Inflammatory macrophage treated with lipopolysaccharide for 4 hours (primary cell): Measurements from ENCODE around the gene DRC1.

ENCODE experiments used
- DNase-seq: peaks from one replicate; pipeline ENCODE4 v3.0.0-alpha.2; 2020

DRC1 gene

DNA sequence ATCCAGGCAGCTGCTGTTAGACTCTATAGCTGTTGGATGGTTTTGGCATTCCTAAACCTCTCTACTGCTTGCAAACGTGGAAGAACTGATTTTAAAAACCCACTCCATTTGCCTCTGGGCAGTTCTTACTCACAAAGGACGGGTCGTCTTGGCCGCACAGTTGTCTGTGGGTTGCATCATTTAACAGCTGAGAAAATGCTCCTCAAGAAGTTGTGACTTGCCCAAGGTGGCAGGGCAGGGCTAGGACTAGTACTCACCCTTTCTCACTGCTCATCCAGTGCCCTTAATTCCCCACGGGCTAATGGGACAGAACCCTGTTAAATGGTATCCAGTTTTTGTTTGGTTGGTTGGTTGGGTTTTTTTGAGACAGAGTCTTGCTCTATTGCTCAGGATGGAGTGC, 997 bp upstream of the DRC1 start:
- no peak for DNase-seq

DNA sequence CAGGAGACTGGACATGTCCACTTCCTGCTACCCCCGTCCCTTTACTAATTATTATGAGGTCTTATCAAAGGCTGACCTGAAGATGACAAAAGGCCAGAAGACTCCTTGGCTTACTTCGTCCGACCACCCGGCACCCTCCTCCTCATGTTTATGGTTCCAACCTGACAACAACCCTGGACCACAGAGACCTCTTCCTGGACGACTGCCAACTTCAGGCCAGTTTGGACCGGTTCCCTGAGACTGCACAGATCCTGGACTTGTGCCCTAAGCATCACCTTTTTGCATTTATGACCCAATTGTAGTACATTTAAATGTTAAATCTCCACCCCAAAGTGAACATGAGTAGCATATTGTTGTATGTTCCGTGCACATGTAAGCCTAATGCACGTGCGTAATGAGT, 5.8 kb downstream of the DRC1 start:
- no peak for DNase-seq

DNA sequence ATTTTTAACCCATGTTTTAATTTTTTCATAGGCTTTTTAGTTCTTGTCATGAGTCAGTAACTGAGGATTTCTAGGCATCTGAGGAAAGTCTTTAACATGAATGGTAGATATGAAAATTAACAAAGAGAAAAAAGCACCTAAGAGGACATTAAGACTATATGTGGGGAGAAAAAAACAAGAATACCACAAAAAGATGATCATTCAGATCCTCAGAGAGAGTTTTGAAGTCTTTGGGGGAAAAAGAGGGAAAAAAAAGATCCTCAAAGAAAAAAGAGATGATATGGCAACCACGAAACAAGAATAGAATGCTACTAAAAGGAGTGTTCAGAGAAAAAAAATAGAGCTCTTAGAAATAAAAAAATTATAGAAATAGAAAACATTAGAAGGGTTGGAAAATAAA, 8.1 kb downstream of the DRC1 start:
- DNase-seq: no peak

DNA sequence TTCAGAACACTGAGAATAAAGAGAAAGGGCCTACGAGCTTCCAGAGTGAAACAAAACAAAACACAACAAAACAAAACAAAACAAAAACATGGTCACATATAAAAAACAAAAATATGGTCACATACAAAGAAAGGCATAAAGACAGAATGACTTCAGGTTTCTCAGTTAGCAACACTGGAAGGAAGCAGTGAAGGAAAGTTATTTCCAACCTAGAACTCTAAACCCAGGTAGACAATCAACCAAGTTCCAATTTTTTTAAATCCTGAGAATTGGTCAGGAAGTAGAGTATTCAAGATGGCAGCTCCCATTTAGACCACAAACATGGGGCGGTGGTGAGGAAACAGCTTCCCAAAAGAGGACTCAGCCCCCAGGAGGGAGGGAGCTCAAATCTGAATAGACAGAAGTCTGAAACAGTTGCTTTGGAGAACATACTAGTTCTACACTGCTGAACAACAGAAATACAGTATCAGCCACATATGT, 9.1 kb downstream of the DRC1 start:
- peak; percentile 29 for DNase-seq

DNA sequence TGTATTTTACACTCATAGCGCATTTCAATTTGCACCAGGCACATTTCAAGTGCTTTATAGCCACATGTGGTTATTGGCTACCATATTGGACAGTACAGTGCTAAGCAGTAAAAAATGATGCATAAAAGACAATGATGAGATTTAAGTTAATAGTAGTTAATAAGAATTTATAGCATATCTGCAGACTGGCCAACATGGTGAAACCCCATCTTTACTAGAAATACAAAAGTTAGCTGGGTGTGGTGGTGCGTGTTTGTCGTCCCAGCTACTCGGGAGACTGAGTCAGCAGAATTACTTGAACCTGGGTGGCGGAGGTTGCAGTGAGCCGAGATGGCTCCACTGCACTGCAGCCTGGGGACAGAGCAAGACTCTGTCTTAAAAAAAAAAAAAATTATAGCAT, 9.7 kb downstream of the DRC1 start:
- DNase-seq: no peak

DNA sequence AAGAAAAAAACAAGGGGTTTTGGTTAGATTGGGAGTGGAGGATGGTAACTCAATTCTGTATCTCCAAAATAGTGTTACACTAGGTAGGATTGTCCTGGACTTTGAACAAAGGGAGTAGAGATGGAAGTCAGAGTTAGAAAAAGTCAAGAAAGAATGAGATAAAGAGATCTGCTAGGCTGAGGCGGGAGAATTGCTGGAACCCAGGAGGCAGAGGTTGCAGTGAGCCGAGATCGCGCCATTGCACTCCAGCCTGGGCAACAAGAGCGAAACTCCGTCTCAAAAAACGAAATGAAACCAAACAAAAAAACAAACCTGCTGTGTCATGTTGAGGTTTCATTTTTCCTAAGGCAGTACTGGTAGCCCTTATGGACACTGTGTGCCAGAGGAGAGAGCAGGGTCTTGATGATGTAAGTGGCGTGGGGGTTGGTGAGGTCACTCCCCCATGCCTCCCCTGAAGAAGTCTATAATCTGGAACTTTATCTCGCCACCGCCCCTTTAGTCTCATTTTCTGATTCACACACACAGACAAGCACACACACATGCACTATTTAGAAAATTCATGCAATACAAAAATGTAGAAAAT, 10.5 kb downstream of the DRC1 start:
- DNase-seq: peak; percentile 97

DNA sequence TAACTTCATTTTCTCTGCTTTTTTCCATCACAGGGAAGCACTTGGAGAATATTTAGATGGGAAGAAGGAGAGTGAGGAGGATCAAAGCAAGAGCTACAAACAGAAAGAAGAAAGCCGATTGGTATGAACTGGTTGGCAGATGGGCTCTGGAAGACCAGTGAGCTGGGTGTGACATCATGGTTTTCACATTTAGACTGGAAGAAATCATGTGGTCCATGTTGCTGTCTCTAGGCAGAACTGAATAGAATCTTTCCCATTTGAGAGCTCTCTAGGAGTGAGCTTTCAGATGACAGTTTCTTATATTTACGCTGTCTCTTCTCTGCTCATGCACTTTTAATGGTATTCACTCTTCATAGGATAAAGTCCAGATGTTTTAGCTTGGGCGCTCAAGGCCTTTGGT, 12.6 kb downstream of the DRC1 start:
- peak; percentile 65 for DNase-seq

DNA sequence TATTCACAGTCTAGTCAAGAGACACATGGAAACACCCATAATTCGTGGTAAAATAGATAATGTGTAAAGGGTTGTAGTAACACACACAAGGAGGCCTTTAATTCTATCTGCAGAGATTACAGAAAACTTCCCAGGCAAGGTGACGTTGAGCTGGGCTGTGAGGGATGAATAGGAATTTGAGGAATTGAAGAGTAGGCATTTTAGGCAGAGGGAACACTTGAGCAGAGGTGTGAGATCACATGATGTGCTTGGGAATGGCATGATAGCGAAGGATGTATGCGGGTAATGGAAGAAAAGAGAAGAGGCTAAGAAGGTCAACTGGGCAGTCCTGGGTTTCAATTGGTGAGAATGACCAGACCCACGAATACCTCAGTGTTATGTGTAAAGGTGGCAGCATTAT, 20.2 kb downstream of the DRC1 start:
- no peak for DNase-seq

DNA sequence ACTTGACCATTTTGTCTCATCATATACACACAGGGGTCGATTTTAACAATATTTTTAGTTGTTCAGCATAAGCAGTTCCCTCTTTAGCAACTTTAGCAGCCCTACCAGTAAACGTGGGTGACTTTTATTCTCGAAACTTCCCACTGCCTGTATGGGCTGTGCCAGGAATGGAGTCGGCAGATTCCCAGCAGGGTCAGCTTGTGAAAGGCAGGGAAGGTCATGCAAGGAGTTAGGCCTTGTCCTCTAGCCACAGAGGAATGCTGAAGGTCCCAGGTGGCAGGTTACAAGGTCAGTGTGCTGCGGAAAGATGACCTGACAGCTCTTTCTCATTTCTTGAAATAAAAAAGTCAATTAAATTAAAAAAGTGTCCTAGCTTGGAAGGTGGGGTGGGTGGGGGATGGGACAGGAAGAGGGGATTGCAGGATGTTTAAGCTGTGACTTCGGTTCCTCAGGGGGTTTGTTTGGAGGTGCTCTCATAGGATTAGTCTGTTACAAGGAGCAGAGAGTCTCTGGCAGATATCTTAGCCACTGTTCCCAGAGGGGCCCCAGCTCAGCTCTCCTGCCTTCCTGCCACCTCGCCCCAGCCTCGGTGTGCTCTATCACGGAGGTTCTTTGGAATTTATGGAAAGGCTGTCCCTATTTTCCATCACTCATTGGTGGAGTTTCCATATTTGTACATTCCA, 21.4 kb downstream of the DRC1 start:
- DNase-seq: no peak

DNA sequence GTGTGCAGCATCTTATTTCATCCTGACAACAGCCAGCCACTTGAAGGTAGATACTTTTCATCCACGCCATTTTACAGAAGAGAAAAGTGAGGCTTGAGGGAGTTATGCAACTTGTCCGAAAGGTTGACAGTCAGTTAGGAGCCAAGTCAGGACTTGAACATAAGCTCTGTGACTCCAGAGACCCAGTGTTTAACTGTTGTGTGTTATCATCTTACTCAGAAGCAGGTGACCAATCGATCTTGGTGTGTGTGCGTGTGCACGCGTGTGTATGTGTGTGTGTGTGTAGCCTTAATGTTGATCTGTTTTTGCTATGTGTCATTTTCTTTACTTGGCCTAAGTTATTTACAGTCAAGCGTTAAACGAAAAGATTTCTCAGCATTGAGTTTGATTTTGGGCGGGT, 22.0 kb downstream of the DRC1 start:
- no peak for DNase-seq

DNA sequence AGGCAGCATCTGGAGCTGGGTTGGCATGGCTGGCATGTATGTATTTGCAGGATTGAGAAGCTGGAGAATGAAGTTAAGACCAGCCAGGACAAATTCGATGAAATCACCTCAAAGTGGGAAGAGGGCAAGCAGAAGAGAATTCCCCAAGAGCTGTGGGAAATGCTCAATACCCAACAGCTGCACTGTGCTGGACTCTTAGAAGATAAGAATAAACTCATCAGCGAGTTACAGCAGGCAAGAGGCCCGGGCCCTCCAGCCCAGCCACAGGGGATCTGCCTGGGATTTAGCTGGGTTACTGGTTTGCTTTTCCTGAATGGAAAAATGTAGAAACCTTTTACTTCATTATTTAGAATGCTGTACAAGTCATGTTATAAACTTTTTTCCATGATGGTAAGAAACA, 22.5 kb downstream of the DRC1 start:
- no peak for DNase-seq

DNA sequence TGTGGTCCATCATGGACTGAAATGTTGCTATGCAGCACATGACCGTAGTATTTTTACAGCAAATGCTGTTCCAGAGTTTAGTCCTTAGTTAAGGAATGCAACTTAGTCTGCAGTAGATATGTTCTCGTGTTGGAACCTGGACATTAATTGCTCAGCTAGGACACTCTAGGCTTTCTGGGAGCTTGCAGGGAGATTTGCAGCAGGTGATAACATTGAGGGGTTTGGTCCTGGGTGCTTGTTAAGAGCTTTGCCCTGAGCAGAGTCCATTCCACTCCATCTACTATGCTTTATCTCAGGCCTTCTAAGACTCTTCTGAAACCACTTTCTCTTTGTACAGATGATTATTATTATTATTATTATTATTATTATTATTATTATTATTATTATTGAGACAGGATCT, 27.1 kb downstream of the DRC1 start:
- no peak for DNase-seq

DNA sequence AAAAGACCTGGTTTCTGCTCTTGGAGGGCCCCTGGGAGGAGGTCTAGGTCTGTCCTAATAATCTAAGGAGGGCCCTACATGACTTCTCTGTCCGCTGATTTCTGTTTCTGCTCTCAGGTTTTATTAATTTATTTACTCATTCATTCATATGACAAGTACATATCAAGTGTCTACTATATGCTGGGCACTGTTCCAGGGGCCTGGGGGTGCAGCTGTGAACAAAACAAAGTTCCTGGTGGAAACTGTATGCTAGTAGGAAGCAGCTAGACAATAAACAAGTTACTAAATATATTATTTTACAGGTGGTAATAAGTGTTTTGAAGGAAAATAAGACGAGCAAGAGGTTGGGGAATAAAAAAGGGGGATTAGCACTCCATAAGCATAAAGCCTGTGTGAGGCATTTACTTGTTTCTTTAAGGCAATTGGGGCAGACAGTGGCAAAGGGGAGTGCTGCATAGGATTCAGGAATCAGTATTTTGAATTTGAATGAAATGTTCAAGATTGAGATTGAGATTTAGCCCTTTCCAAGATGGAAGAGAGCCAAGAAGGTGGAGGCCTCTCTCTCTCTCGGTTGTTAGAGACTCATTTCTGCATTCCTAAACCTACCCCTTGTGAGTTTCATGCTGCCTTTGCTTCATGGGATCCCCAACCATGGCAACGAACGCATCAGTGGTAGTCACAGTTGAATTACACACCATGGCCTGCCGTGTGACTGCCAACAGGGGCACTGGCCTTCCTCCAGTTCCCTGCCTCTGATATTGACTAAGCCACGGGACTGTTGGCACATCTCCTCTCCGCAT, 28.3 kb downstream of the DRC1 start:
- no peak for DNase-seq

DNA sequence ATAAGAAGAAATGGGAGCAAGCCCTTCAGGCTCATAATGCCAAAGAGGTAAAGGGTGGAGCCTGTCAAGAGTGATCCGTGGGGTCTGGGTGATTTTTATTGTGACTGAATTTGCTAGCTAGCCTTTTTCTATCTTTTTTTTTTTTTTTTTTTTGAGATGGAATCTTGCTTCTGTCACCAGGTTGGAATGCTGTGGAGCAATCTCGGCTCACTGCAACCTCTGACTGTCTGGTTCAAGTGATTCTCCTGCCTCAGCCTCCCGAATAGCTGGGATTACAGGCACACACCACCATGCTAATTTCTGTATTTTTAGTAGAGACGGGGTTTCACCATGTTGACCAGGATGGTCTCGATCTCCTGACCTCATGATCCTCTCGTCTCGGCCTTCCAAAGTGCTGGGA, 29.1 kb downstream of the DRC1 start:
- no peak for DNase-seq

DNA sequence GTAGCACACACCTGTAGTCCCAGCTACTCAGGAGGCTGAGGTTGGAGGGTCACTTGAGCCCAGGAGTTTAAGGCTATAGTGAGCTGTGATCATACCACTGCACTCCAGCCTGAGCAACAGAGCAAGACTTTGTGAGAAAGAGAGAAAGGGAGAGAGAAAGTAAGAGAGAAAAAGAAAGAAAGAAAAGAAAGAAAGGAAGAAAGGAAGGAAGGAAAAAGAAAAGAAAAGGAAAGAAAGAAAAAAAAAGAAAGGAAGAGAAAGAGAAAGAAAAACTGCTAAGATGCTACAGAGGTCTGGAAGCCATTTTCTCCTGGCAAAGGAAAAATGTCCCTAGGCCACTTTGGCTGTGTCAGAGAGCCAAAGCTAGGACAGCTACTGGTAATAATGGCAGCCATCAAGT, 30.6 kb downstream of the DRC1 start:
- DNase-seq: no peak

DNA sequence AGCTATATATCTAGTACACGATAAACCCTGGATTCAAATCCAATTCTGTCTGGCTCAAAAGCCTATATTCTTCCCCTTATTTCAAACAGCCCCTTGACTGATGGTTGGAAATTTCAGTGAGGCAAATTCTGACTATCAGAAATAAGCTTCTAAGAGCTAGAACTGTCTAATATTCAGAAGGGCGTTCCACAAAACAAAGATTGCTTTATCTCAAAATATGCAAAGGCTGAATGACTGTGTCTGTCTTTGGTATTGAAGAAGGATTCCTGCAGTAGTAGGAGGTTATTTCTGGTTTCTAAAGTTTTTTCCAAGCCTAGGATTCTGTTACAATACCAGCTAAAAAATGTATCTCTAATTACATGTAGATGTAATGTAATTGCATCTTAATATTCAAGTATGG, 31.1 kb downstream of the DRC1 start:
- DNase-seq: no peak

DNA sequence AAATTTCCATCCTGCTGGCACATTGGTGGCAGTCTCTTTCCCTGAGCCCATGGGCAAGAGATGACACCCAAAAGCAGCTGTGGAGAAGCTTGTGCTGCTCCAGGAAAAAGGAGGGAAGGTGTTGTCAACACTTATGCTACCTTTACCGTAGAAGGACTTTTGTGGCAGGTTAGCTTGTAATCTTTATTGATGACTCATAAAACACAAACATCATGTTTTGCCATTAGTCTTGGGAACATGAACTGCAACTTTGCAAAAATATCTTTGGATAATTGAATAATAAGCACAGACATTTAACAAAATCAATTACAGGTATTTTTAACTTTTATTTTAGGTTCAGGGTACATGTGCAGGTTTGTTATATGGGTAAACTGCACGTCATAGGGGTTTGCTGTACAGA, 33.4 kb downstream of the DRC1 start:
- DNase-seq: no peak

DNA sequence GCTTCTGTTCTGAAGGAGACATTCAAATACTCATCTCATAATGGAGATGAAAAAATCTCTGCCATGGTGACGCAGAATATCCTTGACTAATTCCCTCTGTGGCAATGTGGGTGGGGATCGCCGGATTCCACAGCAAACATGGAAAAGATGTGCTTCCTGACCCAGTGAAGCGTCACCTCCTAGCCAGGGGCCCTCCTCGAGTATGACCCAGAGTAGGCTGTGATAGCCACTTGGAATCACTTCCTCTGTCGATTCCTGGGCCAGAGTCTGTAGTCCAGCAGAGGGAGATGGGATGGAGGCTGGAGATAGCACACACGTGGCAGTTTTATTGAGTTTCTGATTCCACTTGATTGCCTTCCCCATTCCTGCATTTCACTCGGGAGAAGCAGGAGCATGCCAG, 36.8 kb downstream of the DRC1 start:
- DNase-seq: no peak

DNA sequence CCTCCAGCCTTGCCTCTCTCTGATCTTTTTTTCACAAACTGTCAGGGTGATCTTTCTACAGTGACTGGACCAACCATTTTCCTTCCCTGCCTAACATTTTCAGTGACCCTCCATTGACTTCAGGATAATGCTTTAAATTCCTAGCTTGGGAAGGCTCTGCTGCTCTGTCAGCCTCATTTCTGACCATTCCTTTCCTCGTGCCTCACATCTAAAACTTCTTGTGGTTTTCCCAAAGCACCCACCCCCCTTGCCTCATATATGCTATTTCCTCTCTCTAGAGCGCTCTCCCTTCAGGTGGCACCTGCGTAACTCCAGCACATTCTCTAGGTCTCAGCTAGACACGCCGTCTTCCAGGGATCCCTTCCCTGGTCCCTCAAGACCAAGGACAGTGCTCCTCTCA, 37.2 kb downstream of the DRC1 start:
- no peak for DNase-seq

DNA sequence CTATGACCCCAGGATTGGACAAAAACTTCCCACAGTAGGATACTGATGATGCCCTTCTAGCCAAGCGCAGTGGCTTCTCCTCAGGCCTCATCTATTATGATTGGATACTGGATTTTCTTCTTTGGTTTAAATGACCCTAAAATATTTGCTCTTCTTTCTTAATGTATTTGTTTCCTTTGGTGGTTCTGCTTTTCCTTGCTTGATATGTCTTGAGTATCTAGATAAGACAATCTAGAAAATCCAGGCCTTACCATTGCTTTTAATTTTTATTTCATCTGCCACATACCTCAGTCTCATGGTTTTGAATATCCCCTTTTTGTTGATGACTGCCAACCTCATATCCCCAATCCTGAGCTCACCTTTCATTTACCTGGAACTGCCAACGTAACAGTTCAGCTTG, 40.6 kb downstream of the DRC1 start:
- DNase-seq: no peak

DNA sequence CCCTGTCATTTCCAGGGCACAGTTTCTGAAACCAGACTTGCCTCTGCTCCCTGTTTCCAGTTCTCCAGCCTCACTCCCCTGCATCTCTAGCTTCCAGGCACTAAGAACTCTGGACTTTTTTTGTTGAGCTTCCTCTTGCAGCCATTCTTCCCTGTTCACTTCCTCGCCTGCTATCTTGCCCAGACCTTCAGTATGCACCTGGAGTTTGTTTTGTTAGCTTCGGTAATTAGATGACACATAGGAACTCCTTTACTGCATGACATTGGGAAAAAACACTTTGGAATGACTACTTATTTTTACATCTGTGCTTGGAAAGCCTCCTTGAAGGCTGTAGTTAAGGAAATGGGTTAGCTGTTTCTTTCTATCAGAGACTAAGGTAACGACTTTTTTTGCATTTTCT, 41.0 kb downstream of the DRC1 start:
- DNase-seq: no peak

DNA sequence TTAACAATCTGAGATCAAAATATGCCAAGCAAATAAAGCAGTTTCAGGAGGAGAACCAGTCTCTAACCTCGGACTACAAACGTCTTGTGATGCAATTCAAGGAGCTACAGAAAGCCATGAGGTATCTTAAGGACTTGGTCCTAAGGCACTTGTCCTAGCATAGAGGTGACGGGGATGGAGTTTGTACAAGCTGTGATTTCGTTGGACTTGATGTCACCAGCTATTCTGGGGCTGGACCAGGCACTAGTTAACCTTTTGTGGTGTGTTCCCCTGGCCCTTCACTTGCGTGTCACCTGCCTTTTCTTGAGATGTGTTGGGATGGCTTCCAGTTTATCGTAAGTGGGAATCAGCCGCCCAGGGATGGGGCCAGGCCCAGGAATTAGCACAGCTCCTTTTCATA, 42.5 kb downstream of the DRC1 start:
- no peak for DNase-seq

DNA sequence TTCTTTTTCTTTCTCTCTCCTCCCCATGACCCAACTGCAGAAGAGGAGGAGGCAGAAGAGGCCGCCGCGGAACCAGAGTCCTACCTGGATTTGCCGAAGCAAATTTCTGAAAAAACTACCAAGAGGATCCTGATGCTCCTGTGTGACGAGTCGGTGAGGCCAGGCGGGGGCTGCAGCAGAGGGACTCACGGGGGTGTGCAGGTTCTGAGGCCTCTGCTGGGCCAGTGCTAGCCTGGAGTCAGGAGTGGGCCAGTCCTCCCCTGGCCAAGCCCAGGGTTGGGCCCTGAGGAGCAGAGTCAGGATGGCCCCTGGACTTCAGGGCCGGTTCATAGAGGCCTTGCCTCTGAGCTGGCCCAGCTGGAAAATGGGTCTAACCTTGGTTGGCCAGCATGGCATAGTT, 46.9 kb downstream of the DRC1 start:
- DNase-seq: no peak

DNA sequence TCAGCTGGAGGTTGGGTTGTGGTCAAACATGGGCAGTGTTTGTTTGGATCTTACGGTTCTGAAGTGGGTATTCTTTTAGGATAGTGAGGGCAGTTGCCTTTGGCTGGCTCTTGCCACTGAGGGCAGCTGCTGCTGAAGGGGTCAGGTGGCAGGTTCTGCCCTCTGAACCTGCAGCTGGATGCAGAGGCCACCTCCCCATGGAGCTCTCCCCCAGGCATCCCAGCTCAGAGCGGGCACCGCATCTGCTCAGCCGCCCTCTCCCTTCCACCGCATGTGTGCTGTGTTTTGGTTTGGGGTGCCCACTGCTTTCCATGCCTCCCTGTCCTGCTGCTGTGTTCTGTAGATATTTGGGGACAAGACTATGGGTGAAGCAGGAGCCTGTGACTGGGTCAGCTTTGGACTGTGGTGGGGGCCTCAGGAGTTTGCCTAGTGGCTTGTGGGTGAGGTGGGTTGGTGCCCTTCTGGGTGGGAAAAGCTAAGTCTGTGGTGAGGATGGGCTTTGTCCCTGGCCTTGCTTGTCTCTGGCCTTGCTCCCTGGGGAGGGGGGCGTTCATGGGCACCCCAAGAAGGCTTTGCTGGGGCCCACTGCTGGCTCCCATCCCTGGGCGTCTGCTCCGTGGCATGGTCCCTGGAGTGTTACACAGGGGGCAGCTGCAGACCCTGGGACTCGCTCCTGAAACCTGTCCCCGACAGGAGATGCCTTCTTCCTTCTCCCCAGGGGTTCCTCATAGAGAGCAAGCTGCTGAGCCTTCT, 47.7 kb downstream of the DRC1 start:
- DNase-seq: no peak
